Activated CD8-positive, alpha-beta memory T cell treated with anti-CD3 and anti-CD28 coated beads, Interleukin-2, amount 50 U/mL, for 24 hours (primary cell): ENCODE data around the gene CTRL.

Source experiments
- DNase-seq: peaks from one replicate; pipeline ENCODE4 v3.0.0-alpha.2; 2020; ENCODE audit errors: extremely low read depth

The CTRL gene

GRCh38 chr16:67892375-67892774, 39.3 kb downstream of the CTRL start:
- no peak for DNase-seq

GRCh38 chr16:67888331-67888730, 43.3 kb downstream of the CTRL start:
- no peak for DNase-seq

GRCh38 chr16:67886387-67886786, 45.3 kb downstream of the CTRL start:
- DNase-seq, result no peak

- DNase-seq, result no peak
Observed at GRCh38 chr16:67885976-67886375, 45.7 kb downstream of the CTRL start.

- no peak for DNase-seq
Observed at GRCh38 chr16:67885545-67885944, 46.1 kb downstream of the CTRL start.

GRCh38 chr16:67884684-67885083, 47.0 kb downstream of the CTRL start, which contains the start of gene NRN1L:
Gene NRN1L (plus strand): TSS chr16:67884885. CDS start chr16:67884904, 19 bp downstream.
- DNase-seq, result no peak

GRCh38 chr16:67883872-67884261, 47.8 kb downstream of the CTRL start:
- DNase-seq, result peak; percentile 23

GRCh38 chr16:67883146-67883871, 48.4 kb downstream of the CTRL start:
- DNase-seq, result no peak

- DNase-seq, result no peak
Observed at GRCh38 chr16:67882374-67883145, 49.1 kb downstream of the CTRL start.

GRCh38 chr16:67881621-67882161, 50.0 kb downstream of the CTRL start:
- no peak for DNase-seq

- DNase-seq, result no peak
Observed at GRCh38 chr16:67880584-67880983, 51.1 kb downstream of the CTRL start.

GRCh38 chr16:67879936-67880335, 51.7 kb downstream of the CTRL start:
- no peak for DNase-seq
